SU-DHL-6 (cell line): ENCODE results near the gene CRTAC1.

Experiments
- EZH2phosphoT487 ChIP-seq: fragments of 200-600 bp; sonication (generic), shearing (Covaris generic); conservative IDR thresholded peaks from 2 replicates; pipeline ENCODE4 v1.6.1; 2018; ENCODE audit warnings: mild to moderate bottlenecking, antibody characterized with exemption, low read length, moderate library complexity, mixed read lengths
- TF ChIP-seq, protein P1 (sequence below): fragments of 200-600 bp; sonication (generic); IDR thresholded peaks from one replicate; pipeline ENCODE4 v1.5.1; 2017; ENCODE audit warnings: antibody characterized with exemption, mild to moderate bottlenecking, low read length, moderate library complexity; ENCODE audit not compliant: insufficient read depth, poor library complexity, severe bottlenecking

GRCh38 chr10:97960269-97961056 is 70.0 kb downstream of the CRTAC1 start:
- TF ChIP-seq, protein P1, sequence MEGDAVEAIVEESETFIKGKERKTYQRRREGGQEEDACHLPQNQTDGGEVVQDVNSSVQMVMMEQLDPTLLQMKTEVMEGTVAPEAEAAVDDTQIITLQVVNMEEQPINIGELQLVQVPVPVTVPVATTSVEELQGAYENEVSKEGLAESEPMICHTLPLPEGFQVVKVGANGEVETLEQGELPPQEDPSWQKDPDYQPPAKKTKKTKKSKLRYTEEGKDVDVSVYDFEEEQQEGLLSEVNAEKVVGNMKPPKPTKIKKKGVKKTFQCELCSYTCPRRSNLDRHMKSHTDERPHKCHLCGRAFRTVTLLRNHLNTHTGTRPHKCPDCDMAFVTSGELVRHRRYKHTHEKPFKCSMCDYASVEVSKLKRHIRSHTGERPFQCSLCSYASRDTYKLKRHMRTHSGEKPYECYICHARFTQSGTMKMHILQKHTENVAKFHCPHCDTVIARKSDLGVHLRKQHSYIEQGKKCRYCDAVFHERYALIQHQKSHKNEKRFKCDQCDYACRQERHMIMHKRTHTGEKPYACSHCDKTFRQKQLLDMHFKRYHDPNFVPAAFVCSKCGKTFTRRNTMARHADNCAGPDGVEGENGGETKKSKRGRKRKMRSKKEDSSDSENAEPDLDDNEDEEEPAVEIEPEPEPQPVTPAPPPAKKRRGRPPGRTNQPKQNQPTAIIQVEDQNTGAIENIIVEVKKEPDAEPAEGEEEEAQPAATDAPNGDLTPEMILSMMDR: no peak
- no peak for TF ChIP-seq EZH2phosphoT487
